CD14-positive monocyte (primary cell): ENCODE data around the gene ERG. TPM values are rescaled to one million over a fixed set of nuclear protein-coding genes. Genes with fewer than 3 reads are reported as not detected.

ENCODE experiments used
- DNase-seq, 3 donors: peaks; one replicate each; pipeline ENCODE4 v3.0.0-alpha.2; 2011 to 2022
- H2AFZ ChIP-seq: 2 replicates; pipeline ENCODE4 v1.6.0; 2012; ENCODE audit warnings: mild to moderate bottlenecking, low read depth, low read length, inconsistent platforms; ENCODE audit not compliant: insufficient read depth, poor library complexity, severe bottlenecking
- H3K27ac ChIP-seq, 2 donors: 1 replicate in 1 of 2; 2 replicates in 1 of 2; pipeline ENCODE4 v1.5.1; 2012 to 2013; ENCODE audit warnings: low read length in 2 of 2, control low read depth in 1 of 2, inconsistent platforms in 1 of 2, low read depth in 1 of 2, mild to moderate bottlenecking in 1 of 2
- H3K27me3 ChIP-seq, 2 donors: one replicate each; pipeline versions ENCODE4 v1.6.0 to v1.6.1; 2011 to 2013; ENCODE audit warnings: low read length in 2 of 2; ENCODE audit not compliant: control insufficient read depth in 2 of 2, insufficient read depth in 2 of 2
- H3K36me3 ChIP-seq, 2 donors: replicated peaks in 1 of 2; 1 replicate in 1 of 2; 2 replicates in 1 of 2; pipeline versions ENCODE4 v1.5.1 to v1.6.1; 2012 to 2013; ENCODE audit warnings: low read length in 2 of 2, control low read depth in 1 of 2, inconsistent platforms in 1 of 2, mild to moderate bottlenecking in 1 of 2; ENCODE audit not compliant: insufficient read depth in 2 of 2, control insufficient read depth in 1 of 2
- H3K4me1 ChIP-seq, 2 donors: 1 replicate in 1 of 2; 2 replicates in 1 of 2; pipeline versions ENCODE4 v1.5.1 to v1.6.1; 2012 to 2013; ENCODE audit warnings: low read length in 2 of 2, control low read depth in 1 of 2, inconsistent platforms in 1 of 2, mild to moderate bottlenecking in 1 of 2, moderate library complexity in 1 of 2; ENCODE audit not compliant: insufficient read depth in 2 of 2, control insufficient read depth in 1 of 2
- H3K4me2 ChIP-seq: replicated peaks from 2 replicates; pipeline ENCODE3; 2012; ENCODE audit warnings: low read length, moderate library complexity, mild to moderate bottlenecking; ENCODE audit not compliant: poor library complexity, severe bottlenecking; ENCODE audit errors: extremely low read depth
- H3K4me3 ChIP-seq, 3 experiments: fragments of 200-600 bp in 1 of 3; sonication (generic) in 1 of 3; replicated peaks in 1 of 3; 1 replicate in 2 of 3; 2 replicates in 1 of 3; pipeline ENCODE4 v1.5.1; 2011 to 2013; ENCODE audit warnings: low read length in 3 of 3, mild to moderate bottlenecking in 3 of 3, control low read depth in 2 of 3, low read depth in 2 of 3, inconsistent platforms in 1 of 3, moderate library complexity in 1 of 3
- H3K79me2 ChIP-seq: 2 replicates; pipeline ENCODE4 v1.6.0; 2012; ENCODE audit warnings: mild to moderate bottlenecking, control low read depth, inconsistent platforms, low read length, moderate library complexity; ENCODE audit not compliant: insufficient read depth
- H3K9ac ChIP-seq: 2 replicates; pipeline ENCODE4 v1.6.0; 2017; ENCODE audit warnings: low read length, mild to moderate bottlenecking; ENCODE audit not compliant: insufficient read depth, poor library complexity, severe bottlenecking
- H3K9me3 ChIP-seq, 2 donors: replicated peaks in 1 of 2; 1 replicate in 1 of 2; 2 replicates in 1 of 2; pipeline versions ENCODE4 v1.5.1 to v1.6.1; 2012 to 2013; ENCODE audit warnings: low read length in 2 of 2, control low read depth in 1 of 2; ENCODE audit not compliant: control insufficient read depth in 1 of 2, insufficient read depth in 1 of 2
- H4K20me1 ChIP-seq: 2 replicates; pipeline ENCODE4 v1.6.0; 2012; ENCODE audit warnings: mild to moderate bottlenecking, low read length, control low read depth, moderate library complexity; ENCODE audit not compliant: insufficient read depth
- H3K27ac Mint-ChIP-seq, 7 donors: one replicate each; pipeline ENCODE4 v1.8.0; 2020; ENCODE audit warnings: mild to moderate bottlenecking in 7 of 7, mixed read lengths in 7 of 7, moderate library complexity in 6 of 7, inconsistent platforms in 2 of 7
- H3K27me3 Mint-ChIP-seq, 3 donors: one replicate each; pipeline ENCODE4 v1.8.0; 2021 to 2022; ENCODE audit warnings: low read depth in 3 of 3, mild to moderate bottlenecking in 3 of 3, mixed read lengths in 3 of 3, moderate library complexity in 3 of 3, inconsistent platforms in 1 of 3
- H3K36me3 Mint-ChIP-seq, 2 donors: one replicate each; pipeline ENCODE4 v1.8.0; 2020; ENCODE audit warnings: mixed read lengths in 2 of 2, inconsistent platforms in 1 of 2, mild to moderate bottlenecking in 1 of 2
- H3K4me1 Mint-ChIP-seq: one replicate; pipeline ENCODE4 v1.8.0; 2020; ENCODE audit warnings: mild to moderate bottlenecking, mixed read lengths
- H3K4me3 Mint-ChIP-seq, 2 donors: one replicate each; pipeline ENCODE4 v1.8.0; 2020; ENCODE audit warnings: mild to moderate bottlenecking in 2 of 2, mixed read lengths in 2 of 2, moderate library complexity in 1 of 2
- H3K9me3 Mint-ChIP-seq, 7 donors: one replicate each; pipeline ENCODE4 v1.8.0; 2020 to 2022; ENCODE audit warnings: mixed read lengths in 7 of 7, mild to moderate bottlenecking in 6 of 7, moderate library complexity in 6 of 7, inconsistent platforms in 2 of 7
- WGBS: methylation state at CpG from one replicate; pipeline ENCODE4 v1.1.5; 2013; ENCODE audit warnings: missing lambda C conversion rate; ENCODE audit not compliant: insufficient coverage; 5-methylcytosine and 5-hydroxymethylcytosine counted together
- intact Hi-C, 2 donors: fragments of 100-400 bp; cut with micrococcal nuclease; formaldehyde crosslinking; loops; one replicate each; pipeline versions ENCODE4 v1.15.0 to v1.15.1; 2023
- polyA plus RNA-seq, 3 donors: library from polyadenylated mRNA; depleted of rRNA in 1 of 3; unstranded in 2 of 3; stranded (reverse) in 1 of 3; fragments of 300-500 nt in 2 of 3; fragments of >200 nt in 1 of 3; fragmentation: Illumina TruSeq in 2 of 3; gene quantifications; 1 replicate in 2 of 3; 2 replicates in 1 of 3; pipeline ENCODE4 v1.2.3, GENCODE V29; 2012 to 2021
- TF ChIP-seq, protein P1 (sequence below): fragments of 200-600 bp; IDR thresholded peaks from one replicate; pipeline ENCODE4 v1.8.0; 2022; ENCODE audit warnings: antibody characterized with exemption, mild to moderate bottlenecking

ERG gene
- polyA plus RNA-seq, 3 donors, result 0.16 to 0.22 TPM; not detected in 1

DNA sequence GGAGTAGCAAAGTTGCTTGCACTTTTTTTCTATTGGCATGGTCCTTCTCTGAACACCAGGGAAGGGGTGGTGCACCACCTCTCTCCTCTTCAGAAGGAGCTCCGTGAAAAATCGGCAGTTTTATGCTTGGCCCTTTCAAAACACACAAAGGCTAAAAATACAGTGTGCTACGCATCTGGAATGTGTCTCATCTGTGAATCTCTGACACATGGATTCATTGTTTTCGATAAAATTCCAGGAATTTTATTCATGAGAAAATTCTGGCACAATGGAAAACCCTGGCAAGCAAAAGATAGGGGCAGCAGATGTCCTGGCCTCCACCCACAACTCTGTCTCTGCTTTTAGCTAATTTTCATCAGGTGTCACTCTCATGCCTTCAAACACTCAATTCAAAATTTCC, 42.9 kb downstream of the ERG start:
- Histone ChIP-seq H4K20me1 (no peaks in the 10 kb centered on the region), H3K9ac (no peak overlapping the region)

DNA sequence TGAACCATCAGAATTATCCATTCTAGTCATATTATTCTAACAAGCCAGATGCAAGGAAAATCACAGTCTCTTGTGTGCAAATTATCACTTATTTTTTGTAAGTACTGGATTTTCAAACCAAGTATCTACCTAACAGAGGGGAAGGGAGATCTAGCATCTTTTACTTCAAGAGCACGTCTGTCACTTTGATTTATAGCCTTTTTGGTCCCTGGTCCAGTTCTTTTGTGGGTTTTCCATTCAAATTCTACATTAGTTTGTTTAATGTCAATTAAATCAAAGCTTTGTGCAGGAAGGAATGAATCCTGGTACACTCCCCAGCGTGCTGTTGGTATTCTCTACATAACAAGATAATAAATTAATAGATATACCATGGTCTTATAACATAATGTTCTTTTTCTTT, 43.6 kb downstream of the ERG start:
- Mint-ChIP-seq H3K9me3 (no peaks in the 10 kb centered on the region), H3K27ac (no peak overlapping the region), H3K27me3 (peaks cover 0 to 1% (median 0%) of the 10 kb centered on the region in 3 donors), H3K4me3 (no peak overlapping the region), H3K36me3 (peaks cover 0 to 2% of the 10 kb centered on the region in 2 donors), H3K4me1 (no peaks in the 10 kb centered on the region)
- no CpG with 5 or more reads among the region's 2 CpGs for WGBS
- Histone ChIP-seq H4K20me1 (no peaks in the 10 kb centered on the region), H3K4me1 (no peaks in the 10 kb centered on the region), H3K4me2 (no peak overlapping the region), H2AFZ (no peak overlapping the region), H3K27ac (no peak overlapping the region), H3K79me2 (peaks cover 3% of the 10 kb centered on the region), H3K36me3 (no peaks in the 10 kb centered on the region), H3K27me3 (no peaks in the 10 kb centered on the region), H3K9ac (no peak overlapping the region), H3K9me3 (no peaks in the 10 kb centered on the region), H3K4me3 (no peak overlapping the region)
- DNase-seq, result no peak
- TF ChIP-seq, protein P1, sequence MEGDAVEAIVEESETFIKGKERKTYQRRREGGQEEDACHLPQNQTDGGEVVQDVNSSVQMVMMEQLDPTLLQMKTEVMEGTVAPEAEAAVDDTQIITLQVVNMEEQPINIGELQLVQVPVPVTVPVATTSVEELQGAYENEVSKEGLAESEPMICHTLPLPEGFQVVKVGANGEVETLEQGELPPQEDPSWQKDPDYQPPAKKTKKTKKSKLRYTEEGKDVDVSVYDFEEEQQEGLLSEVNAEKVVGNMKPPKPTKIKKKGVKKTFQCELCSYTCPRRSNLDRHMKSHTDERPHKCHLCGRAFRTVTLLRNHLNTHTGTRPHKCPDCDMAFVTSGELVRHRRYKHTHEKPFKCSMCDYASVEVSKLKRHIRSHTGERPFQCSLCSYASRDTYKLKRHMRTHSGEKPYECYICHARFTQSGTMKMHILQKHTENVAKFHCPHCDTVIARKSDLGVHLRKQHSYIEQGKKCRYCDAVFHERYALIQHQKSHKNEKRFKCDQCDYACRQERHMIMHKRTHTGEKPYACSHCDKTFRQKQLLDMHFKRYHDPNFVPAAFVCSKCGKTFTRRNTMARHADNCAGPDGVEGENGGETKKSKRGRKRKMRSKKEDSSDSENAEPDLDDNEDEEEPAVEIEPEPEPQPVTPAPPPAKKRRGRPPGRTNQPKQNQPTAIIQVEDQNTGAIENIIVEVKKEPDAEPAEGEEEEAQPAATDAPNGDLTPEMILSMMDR, result no peak
- intact Hi-C loops, result no loop called here

More for the DNA sequence above, 42.9 kb downstream of the ERG start:
- no peaks in the 10 kb centered on the region for H3K36me3 ChIP-seq
- peaks cover 0 to 2% of the 10 kb centered on the region in 2 donors for H3K36me3 Mint-ChIP-seq
- H3K9me3 ChIP-seq, result no peaks in the 10 kb centered on the region
- peaks cover 4% of the 10 kb centered on the region for H3K4me1 Mint-ChIP-seq
- peaks cover 0 to 1% (median 0%) of the 10 kb centered on the region in 3 donors for H3K27me3 Mint-ChIP-seq
- no peak overlapping the region for H3K4me3 ChIP-seq
- intact Hi-C loops, result no loop called here
- no peaks in the 10 kb centered on the region for H3K27me3 ChIP-seq
- H3K4me1 ChIP-seq, result no peaks in the 10 kb centered on the region
- H3K27ac ChIP-seq, result no peak overlapping the region
- DNase-seq, result no peak
- 86% methylated on average over 4 of the region's 4 CpGs for WGBS
- no peak overlapping the region for H3K27ac Mint-ChIP-seq
- no peaks in the 10 kb centered on the region for H3K9me3 Mint-ChIP-seq
- H3K79me2 ChIP-seq, result no peaks in the 10 kb centered on the region
- no peak overlapping the region for H2AFZ ChIP-seq
- no peak overlapping the region for H3K4me2 ChIP-seq
- TF ChIP-seq, protein P1, result no peak
- no peak overlapping the region for H3K4me3 Mint-ChIP-seq
